Endothelial cell of umbilical vein (primary cell): ENCODE measurements around the gene SMIM24. TPM values are rescaled to one million over a fixed set of nuclear protein-coding genes. Genes with fewer than 3 reads are reported as not detected.

Experiments
- BruUV-seq: library from RNA; stranded (reverse); fragments of 400-500 nt; replicated peaks from 2 replicates; lab custom pipeline; 2021; lab: Mats Ljungman, UMichigan
- CTCF ChIA-PET: fragments of 300-600, 350-600 bp; sonication (Branson Sonifier 250); formaldehyde crosslinking; loops from one replicate; lab custom pipeline; 2021; ENCODE audit warnings: antibody characterized with exemption, inconsistent platforms; lab: Charles Lee
- POLR2A ChIA-PET: fragments of 300-600, 350-600 bp; sonication (Branson Sonifier 250); formaldehyde crosslinking; loops from one replicate; lab custom pipeline; 2021; ENCODE audit warnings: antibody characterized with exemption, inconsistent platforms; lab: Charles Lee
- DNase-seq: peaks from one replicate; pipeline ENCODE4 v3.0.0-alpha.2; 2011; ENCODE audit warnings: low read depth, low spot score
- FAIRE-seq: peaks from 2 replicates; lab custom pipeline; 2011; peaks lifted over from hg19 to GRCh38; lab: Jason Lieb, UNC
- H2AFZ ChIP-seq: 2 replicates; pipeline ENCODE4 v1.6.0; 2012; ENCODE audit warnings: low read depth, low read length, control low read depth, inconsistent platforms
- H3K27ac ChIP-seq: 2 replicates; pipeline ENCODE4 v1.5.1; 2011; ENCODE audit warnings: low read depth, mild to moderate bottlenecking, control low read depth, low read length, moderate library complexity; ENCODE audit not compliant: insufficient read depth
- H3K27me3 ChIP-seq, 2 experiments: 2 replicates each; pipeline versions ENCODE4 v1.6.0 to v1.6.1; 2011; ENCODE audit warnings: low read length in 2 of 2, mixed read lengths in 1 of 2; ENCODE audit not compliant: control insufficient read depth in 2 of 2, insufficient read depth in 2 of 2
- H3K36me3 ChIP-seq, 2 experiments: 2 replicates in 1 of 2; 3 replicates in 1 of 2; pipeline ENCODE4 v1.5.1; 2011; ENCODE audit warnings: low read length in 2 of 2, mild to moderate bottlenecking in 1 of 2, moderate library complexity in 1 of 2; ENCODE audit not compliant: control insufficient read depth in 2 of 2, insufficient read depth in 2 of 2; ENCODE audit errors: extremely low read depth in 1 of 2
- H3K4me1 ChIP-seq: 3 replicates; pipeline ENCODE4 v1.5.1; 2011; ENCODE audit warnings: mild to moderate bottlenecking, low read length; ENCODE audit not compliant: control insufficient read depth, insufficient read depth; ENCODE audit errors: extremely low read depth
- H3K4me2 ChIP-seq: 2 replicates; pipeline ENCODE4 v1.6.1; 2011; ENCODE audit warnings: low read length, control low read depth, mixed read lengths; ENCODE audit not compliant: insufficient read depth
- H3K4me3 ChIP-seq, 3 experiments: fragments of 200-600 bp in 1 of 3; sonication (generic), shearing (Covaris generic) in 1 of 3; replicated peaks in 1 of 3; 2 replicates each; pipeline ENCODE4 v1.5.1; 2011 to 2016; ENCODE audit warnings: control low read depth in 3 of 3, low read length in 3 of 3, mild to moderate bottlenecking in 2 of 3, inconsistent platforms in 1 of 3, low read depth in 1 of 3, moderate library complexity in 1 of 3; ENCODE audit not compliant: insufficient read depth in 1 of 3
- H3K79me2 ChIP-seq: 2 replicates; pipeline ENCODE4 v1.6.0; 2012; ENCODE audit warnings: low read length, inconsistent platforms; ENCODE audit not compliant: control insufficient read depth, insufficient read depth
- H3K9ac ChIP-seq: replicated peaks from 2 replicates; pipeline ENCODE3; 2011; ENCODE audit warnings: low read length, control low read depth; ENCODE audit not compliant: insufficient read depth; ENCODE audit errors: extremely low read depth
- H3K9me1 ChIP-seq: replicated peaks from 3 replicates; pipeline ENCODE4 v1.6.0; 2011; ENCODE audit warnings: mild to moderate bottlenecking, low read length; ENCODE audit not compliant: control insufficient read depth, insufficient read depth; ENCODE audit errors: extremely low read depth
- H3K9me3 ChIP-seq: replicated peaks from 2 replicates; pipeline ENCODE4 v1.5.1; 2012; ENCODE audit warnings: low read length, inconsistent platforms; ENCODE audit not compliant: control insufficient read depth, insufficient read depth
- H4K20me1 ChIP-seq: replicated peaks from 2 replicates; pipeline ENCODE3; 2011; ENCODE audit warnings: mild to moderate bottlenecking, low read length; ENCODE audit not compliant: control insufficient read depth, insufficient read depth; ENCODE audit errors: extremely low read depth
- CTCF ChIP-seq, 2 donors: IDR thresholded peaks; 1 replicate in 1 of 2; 2 replicates in 1 of 2; pipeline ENCODE4 v1.5.1; 2011; ENCODE audit warnings: low read length in 2 of 2, mild to moderate bottlenecking in 2 of 2, moderate library complexity in 2 of 2, control low read depth in 1 of 2, inconsistent platforms in 1 of 2, low read depth in 1 of 2; ENCODE audit not compliant: insufficient read depth in 1 of 2; ENCODE audit errors: extremely low read depth in 1 of 2
- EZH2 ChIP-seq: IDR thresholded peaks from 2 replicates; pipeline ENCODE4 v1.6.1; 2012; ENCODE audit warnings: borderline replicate concordance, low read depth, mild to moderate bottlenecking, moderate library complexity, low read length, inconsistent platforms; ENCODE audit not compliant: severe bottlenecking
- FOS ChIP-seq: IDR thresholded peaks from 2 replicates; pipeline ENCODE4 v1.6.1; 2011; ENCODE audit warnings: mild to moderate bottlenecking, low read length, moderate library complexity, borderline replicate concordance; ENCODE audit not compliant: insufficient read depth
- GATA2 ChIP-seq: IDR thresholded peaks from 2 replicates; pipeline ENCODE4 v1.7.0; 2011; ENCODE audit warnings: low read depth, mild to moderate bottlenecking, moderate library complexity, mixed read lengths, low read length; ENCODE audit not compliant: insufficient read length, insufficient read depth
- JUN ChIP-seq: IDR thresholded peaks from 2 replicates; pipeline ENCODE4 v1.6.1; 2011; ENCODE audit warnings: borderline replicate concordance, low read depth; ENCODE audit not compliant: insufficient read length, insufficient read depth
- MYC ChIP-seq: IDR thresholded peaks from one replicate; pipeline ENCODE4 v1.6.1; 2011; ENCODE audit warnings: mild to moderate bottlenecking, low read depth, low read length
- POLR2A ChIP-seq: IDR thresholded peaks from 2 replicates; pipeline ENCODE4 v1.6.1; 2012; ENCODE audit warnings: low read depth, mild to moderate bottlenecking, control low read depth, low read length
- POLR2AphosphoS5 ChIP-seq: IDR thresholded peaks from 2 replicates; pipeline ENCODE4 v1.6.1; 2012; ENCODE audit warnings: low read depth, mild to moderate bottlenecking, control low read depth, low read length, moderate library complexity; ENCODE audit not compliant: insufficient read depth
- dilution Hi-C: fragments of 300-500 bp; cut with MboI; formaldehyde crosslinking; loops from one replicate; pipeline ENCODE4 v1.15.0; 2019; ENCODE audit warnings: low sequenced_read_pairs; ENCODE audit not compliant: extremely low pct_ligation_motif_present
- intact Hi-C: fragments of 100-400 bp; cut with micrococcal nuclease; formaldehyde crosslinking; loops from one replicate; pipeline ENCODE4 v1.10.0; 2022
- polyA plus RNA-seq, 4 experiments: library from polyadenylated mRNA; depleted of rRNA in 3 of 4; stranded (reverse) in 3 of 4; unstranded in 1 of 4; fragments of >200 nt; gene quantifications; 2 replicates each; pipeline versions ENCODE4 v1.2.1 to v1.2.3, GENCODE V29; 2011 to 2012; ENCODE audit warnings: missing spikeins in 1 of 4
- total RNA-seq: library from RNA; stranded (reverse); gene quantifications from 2 replicates; pipeline ENCODE4 v1.2.3, GENCODE V29; 2021
- TF ChIP-seq, protein P1 (sequence below): IDR thresholded peaks from 2 replicates; pipeline ENCODE4 v1.6.1; 2011; ENCODE audit not compliant: insufficient read depth, insufficient read length

The SMIM24 gene
- total and polyA plus RNA-seq, 2 donors (not counting 3 experiments of a cell fraction or from before 2014, with no cell fraction given) = not detected

DNA sequence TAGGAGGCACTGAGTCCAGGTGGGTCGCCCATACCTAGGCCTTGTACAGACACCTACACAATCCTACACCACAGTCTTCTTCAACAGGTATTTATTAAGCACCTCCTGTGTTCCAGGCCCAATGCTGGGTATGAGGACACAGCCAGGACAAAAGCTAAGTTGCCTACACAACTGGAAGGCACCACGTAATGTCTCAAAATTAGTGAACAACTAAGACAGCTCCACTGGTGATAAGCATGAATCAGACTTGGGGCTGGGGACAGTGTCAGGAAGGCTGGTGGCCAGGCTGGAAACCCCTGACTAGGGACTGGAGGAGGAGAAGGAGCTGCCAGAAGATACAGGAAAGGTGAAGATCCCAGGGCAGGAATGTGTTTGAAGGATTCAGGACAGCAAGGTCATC, 2.4 kb downstream of the SMIM24 start:
- Histone ChIP-seq H3K4me2 (no peak overlapping the region), H3K9me1 (no peaks in the 10 kb centered on the region), H3K27ac (no peak overlapping the region), H3K9ac (no peak overlapping the region), H3K36me3 (no peaks in the 10 kb centered on the region), H3K79me2 (no peaks in the 10 kb centered on the region), H3K27me3 (peaks cover 3 to 11% of the 10 kb centered on the region in 2 experiments), H4K20me1 (no peaks in the 10 kb centered on the region), H2AFZ (no peak overlapping the region), H3K4me1 (no peaks in the 10 kb centered on the region), H3K4me3 (no peak overlapping the region), H3K9me3 (no peaks in the 10 kb centered on the region)
- ChIA-PET POLR2A (no interaction called here), CTCF (interaction anchor here (1.5 kb wide), 2 partner anchors 9 to 151 kb away, joined by 5 to 6 read pairs; no protein-coding TSS in a partner anchor)
- TF ChIP-seq MYC (no peak), POLR2A (no peak), CTCF (IDR thresholded peaks at IDR 0.05; ENCODE audit: extremely low read depth in 1 of 2, insufficient read depth in 1 of 2, low read depth in 1 of 2, low read length in 2 of 2) (no peak)
- intact Hi-C loops = no loop called here
- no peak for FAIRE-seq
- no peak for DNase-seq
- no TSS peak for BruUV-seq
- dilution Hi-C loops = no loop called here

DNA sequence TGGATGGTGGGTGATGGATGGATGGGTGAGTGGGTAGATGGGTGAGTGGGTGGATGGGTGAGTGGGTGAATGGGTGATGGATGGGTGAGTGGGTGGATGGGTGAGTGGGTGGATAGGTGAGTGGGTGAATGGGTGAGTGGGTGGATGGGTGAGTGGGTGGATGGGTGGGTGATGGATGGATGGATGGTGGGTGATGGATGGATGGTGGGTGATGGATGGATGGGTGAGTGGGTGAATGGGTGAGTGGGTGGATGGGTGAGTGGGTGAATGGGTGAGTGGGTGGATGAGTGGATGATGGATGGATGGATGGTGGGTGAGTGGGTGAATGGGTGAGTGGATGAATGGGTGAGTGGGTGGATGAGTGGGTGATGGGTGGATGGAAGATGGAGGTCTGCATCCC, 2.8 kb downstream of the SMIM24 start:
- no peaks in the 10 kb centered on the region for H4K20me1 ChIP-seq
- no peaks in the 10 kb centered on the region for H3K4me1 ChIP-seq
- H3K9me1 ChIP-seq = no peaks in the 10 kb centered on the region
- no peak for FAIRE-seq
- dilution Hi-C loops (no loop called here), intact Hi-C loops (no loop called here)
- CTCF ChIA-PET = interaction anchor here (1.5 kb wide), 1 partner anchor 150 kb away, joined by 5 read pairs; no protein-coding TSS in a partner anchor
- H3K79me2 ChIP-seq = no peaks in the 10 kb centered on the region
- no peak overlapping the region for H2AFZ ChIP-seq
- H3K4me3 ChIP-seq = no peak overlapping the region
- H3K9me3 ChIP-seq = no peaks in the 10 kb centered on the region
- TF ChIP-seq MYC (no peak), POLR2A (no peak), GATA2 (no peak), FOS (no peak), CTCF (IDR thresholded peaks at IDR 0.05; ENCODE audit: extremely low read depth in 1 of 2, insufficient read depth in 1 of 2, low read depth in 1 of 2, low read length in 2 of 2) (no peak), EZH2 (no peak), JUN (no peak), POLR2AphosphoS5 (no peak)
- TF ChIP-seq, protein P1, sequence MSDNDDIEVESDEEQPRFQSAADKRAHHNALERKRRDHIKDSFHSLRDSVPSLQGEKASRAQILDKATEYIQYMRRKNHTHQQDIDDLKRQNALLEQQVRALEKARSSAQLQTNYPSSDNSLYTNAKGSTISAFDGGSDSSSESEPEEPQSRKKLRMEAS = no peak
- no peak overlapping the region for H3K9ac ChIP-seq
- H3K27me3 ChIP-seq = peaks cover 3 to 10% of the 10 kb centered on the region in 2 experiments
- DNase-seq = no peak
- POLR2A ChIA-PET = no interaction called here
- BruUV-seq = no TSS peak
- no peak overlapping the region for H3K27ac ChIP-seq
- no peaks in the 10 kb centered on the region for H3K36me3 ChIP-seq
- H3K4me2 ChIP-seq = no peak overlapping the region
